GM21576 (cell line): ENCODE measurements around the gene METRN.
"Not testable (repeated sequence)": the region's sequence is repeated elsewhere in the genome, so short reads cannot be mapped to it uniquely, and the experiment has no call there.

Source experiments
- ATAC-seq: cut with Tn5 transposase; IDR thresholded peaks from one replicate; pipeline ENCODE4 v1.9.1; 2021; ENCODE audit warnings: mild to moderate bottlenecking, moderate library complexity; ENCODE audit not compliant: unreplicated experiment

Gene METRN

DNA sequence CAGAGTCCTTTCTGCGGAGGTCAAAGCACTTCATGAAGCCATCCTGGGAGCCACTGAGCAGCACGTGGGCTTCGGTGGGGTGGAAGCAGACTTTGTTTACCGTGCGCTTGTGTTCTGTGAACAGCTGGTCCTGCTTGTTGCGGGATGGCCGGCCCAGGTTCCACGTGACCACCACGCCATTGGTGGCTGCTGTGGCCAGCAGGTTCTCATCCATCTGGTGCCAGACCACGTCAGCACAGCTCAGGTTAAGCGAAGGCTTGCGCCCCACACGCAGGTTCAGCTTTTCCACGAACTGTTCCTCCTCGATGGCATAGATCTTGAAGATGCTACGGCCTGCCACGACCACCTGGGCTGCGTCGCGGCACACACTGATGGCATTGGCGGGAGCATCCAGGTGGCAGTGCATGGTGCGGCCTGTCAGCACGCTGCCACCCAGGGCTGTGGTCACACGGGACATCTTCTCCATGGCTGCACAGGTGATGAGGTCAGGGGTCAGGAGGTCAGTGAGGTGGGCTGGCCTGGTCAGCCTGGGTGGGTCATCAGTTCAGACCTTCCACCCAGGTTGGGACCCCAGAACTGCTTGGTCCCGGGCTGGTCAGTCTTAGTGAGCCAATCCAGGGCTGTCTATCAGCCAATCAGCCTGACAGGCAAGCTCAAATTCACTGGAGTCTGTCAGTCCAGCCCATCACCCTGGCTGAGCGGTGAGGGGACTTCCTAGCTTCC is 25.6 kb upstream of the METRN start:
- no peak for ATAC-seq

DNA sequence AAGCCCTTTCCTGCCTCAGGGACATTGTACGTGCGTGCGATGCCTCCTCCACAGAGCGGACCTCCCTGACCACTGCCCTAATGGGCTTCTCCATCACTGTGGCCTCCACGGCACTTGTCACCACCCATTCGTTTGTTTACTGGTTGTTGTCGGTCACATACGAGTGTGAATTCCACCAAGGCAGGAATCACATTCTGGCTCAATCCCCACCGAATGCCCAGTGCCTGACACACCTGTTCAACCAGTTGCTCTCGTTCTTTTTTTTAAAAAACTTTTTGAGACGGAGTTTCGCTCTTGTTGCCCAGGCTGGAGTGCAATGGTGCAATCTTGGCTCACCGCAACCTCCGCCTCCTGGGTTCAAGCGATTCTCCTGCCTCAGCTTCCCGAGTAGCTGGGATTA is 23.7 kb upstream of the METRN start:
- not testable (repeated sequence) for ATAC-seq

DNA sequence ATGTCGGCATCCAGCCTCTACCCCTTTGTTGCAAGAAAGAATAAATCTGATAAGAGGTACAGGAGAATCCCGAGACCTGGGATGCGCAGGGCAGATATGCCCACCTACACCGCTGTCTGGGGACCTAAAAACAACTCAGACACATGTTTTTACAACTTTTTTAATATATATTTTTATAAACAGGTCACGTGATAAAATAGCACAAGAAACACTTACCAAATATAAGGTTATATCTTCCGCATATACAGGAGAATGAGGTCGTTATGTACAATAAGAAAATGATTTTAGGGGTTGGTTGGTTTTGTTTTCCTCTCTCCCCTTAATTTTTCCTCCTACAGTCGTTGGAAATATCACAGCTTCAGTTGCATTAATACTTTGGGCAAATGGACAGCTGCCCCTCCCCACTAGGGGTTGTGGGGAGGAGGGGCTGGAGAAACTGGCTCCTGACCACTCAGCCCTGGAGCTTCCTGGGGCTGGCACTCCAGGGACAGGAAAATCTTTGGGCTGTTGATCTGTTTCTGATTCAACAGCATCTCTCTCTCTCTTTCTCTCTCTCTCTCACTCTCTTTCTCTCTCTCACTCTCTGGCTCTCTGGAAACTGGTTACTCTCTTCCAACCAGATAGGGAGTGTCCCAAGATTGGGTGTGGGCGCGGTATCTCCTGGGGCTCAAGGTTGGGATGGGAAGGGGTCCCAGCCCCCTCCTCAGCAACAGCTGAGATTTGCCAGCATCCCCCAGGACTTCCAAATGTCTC is 22.4 kb upstream of the METRN start:
- ATAC-seq = no peak

DNA sequence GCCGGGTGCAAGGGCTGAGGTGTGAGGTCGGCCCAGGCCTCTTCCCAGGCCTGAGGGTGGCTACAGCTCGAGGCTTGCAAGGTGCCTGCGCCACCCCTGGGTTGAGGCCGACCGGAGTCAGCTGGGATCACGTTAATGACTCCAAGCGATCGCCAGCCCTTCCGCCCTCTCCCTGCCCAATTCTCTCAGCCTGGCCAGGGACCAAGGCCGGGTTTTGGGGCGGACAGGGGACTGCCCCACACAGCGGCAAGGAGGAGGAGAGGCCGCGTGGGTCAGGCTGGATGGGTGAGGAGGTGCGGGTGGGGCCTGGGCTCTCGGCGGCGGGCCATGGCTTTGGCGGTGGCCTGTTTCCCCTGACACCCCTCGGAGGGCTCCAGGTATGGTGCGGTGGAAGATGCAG is 21.6 kb upstream of the METRN start:
- no peak for ATAC-seq

DNA sequence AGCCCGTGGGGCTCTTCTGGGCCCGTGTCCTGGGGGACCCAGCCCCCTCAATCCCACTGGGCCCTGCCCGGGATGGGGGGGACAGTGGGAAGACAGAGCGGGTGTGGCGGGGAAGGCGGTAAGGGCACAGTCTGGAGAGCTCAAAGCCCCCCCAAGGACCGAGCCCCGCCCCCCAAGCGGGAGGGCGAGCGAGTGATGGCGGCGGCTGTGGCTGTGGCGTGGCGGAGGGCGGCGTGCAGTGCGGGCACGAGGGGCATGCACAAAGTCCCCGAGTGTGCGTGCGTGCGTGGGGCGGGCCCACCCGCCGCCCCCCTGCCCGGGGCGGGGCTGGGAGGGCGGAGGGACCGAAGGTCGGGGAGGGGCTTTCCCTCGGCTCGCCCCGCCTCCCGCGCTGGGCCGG is 21.2 kb upstream of the METRN start:
- no peak for ATAC-seq

DNA sequence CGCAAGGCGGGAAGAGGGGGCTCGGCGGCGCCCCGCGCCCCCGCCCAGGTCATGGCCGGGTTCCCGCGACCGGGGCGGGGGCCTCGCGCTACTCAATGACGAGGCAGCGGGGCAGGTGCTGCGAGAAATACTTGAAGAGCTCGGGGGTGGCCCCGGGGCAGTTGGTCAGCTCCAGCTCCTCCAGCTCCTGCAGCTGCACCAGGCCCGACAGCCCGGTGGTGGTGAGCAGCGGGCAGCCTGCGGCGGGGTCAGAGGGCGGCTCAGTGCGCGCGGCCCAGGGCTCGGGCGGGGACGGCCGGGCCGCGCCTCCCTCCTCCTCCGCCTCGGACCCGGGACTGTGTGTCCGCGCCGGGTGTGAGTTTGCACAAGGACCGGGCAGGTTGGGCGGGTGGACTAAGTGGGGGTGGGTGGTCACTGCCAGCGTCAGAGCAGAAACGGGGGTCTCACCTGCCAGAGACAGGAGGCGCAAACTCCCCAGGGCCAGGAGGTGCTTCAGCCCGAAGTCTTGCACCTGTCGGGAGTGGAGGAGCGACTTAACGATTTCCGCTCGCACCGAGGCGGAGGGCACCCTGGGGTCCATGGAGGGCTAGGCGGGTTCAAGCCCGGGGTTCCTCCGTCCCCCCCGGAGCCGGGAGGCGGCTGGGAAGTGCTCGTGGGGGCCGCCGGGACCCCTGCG is 20.6 kb upstream of the METRN start:
- ATAC-seq = no peak

DNA sequence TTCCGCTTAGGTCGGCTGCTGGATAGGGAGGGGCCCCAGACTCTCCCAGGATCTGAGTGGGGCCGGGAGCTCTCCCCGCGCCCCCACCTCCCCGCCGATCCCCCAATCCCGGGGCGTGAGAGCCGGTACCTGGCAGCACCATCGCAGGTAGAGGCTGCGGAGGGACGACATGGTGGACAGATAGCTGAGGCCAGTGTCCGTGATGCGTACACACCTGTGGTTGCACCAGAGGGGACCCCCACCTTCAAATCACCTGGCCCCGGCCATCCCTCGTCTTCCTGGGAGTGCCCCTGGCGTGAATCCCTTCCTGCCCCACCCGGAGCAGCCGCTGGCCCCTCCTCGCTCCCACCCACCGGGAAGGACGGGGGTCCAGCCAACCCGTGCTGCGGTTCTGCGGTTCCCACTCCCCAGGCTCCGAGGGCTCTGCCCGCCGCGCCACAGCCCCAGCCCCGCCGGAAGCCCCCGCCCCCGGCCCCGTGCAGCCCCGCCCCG is 20.0 kb upstream of the METRN start:
- no peak for ATAC-seq

DNA sequence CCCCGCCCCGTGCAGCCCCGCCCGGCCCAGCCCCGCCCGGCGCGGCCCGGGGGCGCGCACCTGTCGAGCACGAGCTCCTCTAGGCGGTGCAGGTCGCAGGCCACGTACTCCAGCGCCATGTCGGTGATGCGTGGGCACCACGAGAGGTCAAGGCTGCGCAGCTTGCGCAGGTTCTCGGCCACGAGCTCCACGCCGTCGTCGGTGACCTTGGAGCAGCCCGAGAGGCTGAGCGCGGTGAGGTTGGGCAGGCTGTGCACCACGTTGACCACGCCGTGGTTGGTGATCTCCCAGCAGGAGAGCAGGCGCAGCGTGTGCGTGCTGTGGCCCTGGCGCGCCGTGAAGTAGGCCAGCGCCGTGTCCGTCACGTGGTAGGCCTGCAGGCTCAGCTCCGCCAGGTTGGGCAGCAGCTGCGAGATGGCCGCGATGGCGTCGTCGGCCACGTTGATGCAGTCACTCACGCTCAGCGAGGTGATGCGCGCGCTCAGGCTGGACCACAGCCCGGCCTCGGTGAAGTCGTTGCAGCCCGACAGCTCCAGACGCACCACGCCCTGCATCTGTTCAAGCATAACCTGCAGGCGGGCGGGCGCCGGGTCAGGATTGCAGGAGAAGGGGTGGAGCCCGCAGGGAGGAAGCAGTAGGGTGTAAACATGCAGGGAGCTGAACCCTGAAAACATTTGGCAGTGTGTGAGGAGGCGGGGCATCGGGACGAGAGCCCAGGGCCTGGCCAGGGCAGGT is 19.4 kb upstream of the METRN start:
- ATAC-seq = no peak

DNA sequence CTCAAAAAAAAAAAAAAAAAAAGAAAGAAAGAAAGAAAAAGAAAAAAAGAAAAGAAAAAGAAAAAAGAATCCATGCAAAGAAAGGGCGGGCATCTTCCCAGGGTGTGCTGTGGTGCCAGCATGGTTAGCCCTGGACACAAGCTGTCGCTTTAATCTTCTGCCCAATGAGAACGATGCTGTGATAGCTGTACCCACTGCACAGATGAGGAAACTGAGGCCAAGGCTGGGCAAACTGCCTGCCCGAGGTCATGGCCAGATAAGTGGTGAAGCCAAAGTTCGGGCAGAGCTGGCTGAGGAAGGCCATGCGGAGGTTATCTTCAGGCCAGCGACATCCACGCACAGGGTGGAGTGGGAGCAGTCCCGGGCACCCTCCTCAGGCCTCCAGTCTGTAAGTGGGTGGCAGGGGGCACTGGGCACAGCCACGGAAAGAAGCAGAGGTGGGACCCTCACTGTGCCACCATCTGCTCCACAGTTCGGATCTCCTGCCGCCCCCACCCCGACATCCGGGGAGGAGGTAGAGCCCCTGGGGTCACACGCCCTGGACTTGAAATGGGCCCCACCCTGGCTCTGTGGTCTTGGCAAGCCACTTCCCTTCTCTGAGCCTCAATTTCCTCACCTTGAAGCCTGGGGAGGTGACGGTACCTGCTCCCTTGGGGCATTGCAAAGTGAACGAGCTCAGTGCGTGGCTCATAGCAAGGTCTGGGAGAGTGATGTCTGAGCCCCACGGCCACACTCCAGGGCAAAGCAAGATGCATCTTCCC is 15.8 kb upstream of the METRN start:
- no peak for ATAC-seq

DNA sequence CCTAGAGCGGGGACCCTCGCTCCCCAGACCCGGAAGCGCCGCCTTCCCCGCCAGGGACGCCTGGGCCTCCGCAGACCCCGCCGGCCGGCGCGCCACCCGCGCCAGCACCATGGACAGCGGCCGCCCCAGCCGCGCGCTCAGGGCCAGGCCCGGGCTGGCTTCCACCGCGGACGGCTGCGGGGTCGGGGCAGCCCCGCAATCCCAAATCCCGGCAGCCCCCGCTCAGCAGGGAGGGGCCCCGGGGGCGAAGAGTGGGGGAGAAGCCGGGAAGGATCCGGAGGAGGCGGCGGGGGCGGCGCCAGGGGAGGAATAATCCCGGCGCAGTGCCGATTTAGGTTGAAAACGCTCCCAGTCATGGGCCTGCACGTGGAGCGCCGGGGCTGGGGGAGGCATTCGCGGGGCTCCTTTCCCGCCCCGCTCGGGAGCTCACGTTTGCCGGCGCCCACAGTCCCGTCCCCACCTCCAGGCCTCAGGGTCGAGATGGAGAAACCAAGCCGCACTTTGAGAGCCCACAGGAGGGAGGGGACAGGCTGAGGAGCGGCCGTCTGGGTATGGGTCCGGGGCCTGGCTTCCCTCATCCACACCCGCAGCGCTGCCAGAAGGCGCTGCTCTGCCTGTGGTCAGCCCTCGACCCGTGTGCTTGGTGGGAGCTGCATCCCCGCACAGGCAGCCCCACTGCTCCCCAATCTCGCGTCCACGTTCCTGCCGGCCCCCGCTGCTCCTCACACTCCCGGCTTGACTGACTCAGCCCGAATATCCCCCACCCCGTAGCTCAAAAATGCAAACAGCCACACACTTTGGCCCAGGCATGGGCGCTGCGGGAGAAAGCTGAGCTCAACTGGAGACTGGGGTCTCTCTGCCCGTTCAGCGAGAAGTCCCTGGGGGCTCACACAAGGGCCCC is 14.0 kb upstream of the METRN start:
- no peak for ATAC-seq

DNA sequence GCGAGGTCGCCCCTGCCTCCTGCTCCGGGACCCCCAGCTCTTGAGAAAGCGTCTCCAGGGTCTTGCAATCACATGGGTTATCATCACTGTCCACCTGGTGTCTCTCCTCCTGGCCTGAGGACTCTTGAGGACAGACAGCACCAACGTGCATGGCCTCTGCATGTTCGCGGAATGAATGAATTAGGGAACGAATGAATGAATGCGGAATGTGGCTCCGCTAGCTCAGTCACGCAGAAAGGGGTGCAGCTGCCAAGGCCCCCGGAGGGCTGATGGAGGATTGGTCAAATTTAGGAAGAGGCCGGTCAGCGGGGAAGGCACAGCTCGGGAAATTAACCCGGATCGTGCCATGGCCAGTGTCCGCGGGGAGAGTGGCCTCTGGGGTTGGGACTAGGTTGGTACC is 12.6 kb upstream of the METRN start:
- no peak for ATAC-seq

DNA sequence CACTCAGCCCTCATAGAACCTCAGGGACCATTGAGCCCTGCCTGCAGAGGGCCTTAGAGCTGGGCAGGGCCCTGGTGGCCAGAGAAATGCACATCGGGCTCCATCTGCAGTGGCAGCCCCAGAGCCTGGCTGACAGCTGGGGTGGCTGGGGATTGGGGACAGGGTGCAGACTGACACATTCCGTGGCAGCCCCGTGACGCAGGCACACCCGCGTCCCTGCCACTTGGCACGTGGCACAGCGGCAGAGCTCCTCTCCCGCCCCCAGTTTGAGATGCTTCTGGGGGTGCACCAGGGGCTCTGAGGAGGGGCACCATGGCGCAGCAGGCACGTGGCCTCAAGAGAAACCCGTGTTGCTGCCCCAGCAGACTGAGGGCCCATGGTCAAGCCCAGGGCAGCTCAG is 11.5 kb upstream of the METRN start:
- ATAC-seq = no peak

DNA sequence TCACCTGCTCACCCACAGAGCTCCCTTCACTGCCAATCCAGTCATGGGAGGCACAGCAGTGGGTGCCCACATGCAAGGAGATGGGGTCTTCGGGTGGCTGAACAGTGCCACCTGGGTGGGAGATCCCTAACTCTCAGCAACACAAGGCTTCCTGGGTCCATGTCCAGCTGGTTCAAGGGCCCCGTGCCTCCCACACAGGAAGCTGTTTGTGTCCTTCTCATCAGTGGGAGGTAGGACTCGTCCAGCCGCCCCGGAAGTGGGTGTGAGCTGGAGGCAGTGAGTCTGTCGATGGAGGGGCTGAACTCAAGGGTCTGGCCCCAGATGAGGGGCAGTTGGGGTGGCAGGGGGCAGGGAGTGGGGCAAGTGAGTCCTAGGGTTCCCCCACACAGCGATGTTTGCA is 10.9 kb upstream of the METRN start:
- no peak for ATAC-seq

DNA sequence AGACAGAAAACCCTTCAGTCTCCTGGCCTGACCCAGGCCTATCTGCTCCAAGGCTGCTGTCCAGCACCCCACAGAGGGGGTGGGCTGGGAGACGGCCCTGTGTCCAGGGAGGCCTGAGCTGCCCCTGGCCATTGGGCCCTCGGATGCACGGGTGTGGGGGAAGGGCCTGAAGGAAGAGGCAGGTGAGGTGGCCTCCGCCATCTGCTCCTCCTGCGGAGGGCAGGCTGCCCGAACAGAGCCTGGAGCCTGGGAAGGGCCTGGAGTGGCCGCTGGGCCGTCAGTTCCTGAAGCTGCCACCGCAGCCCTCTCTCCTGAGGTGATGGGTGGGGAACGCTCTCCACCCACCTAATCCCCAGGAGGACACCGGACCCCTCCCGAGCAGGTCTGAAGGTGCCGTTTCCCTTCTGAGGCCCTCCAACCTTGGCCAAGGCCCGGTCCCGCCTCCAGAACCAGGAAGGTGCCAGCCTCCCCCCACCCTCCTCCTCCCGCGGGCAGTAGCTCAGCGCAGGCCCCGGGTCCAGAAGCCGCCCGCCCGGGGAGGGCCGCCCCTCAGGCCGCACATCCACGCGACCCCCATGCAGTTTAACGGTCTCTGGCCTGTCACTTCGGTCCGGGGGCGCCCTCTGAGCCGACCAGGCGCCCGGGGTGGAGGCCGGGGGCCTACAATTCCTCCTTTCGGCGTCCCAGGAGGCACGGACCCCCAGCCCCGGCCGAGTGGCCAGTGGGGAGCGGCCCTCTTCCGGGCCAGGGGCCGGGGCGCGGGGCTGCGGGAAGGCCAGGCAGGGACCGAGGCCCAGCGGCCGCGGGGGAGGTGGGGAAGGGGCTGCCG is 10.2 kb upstream of the METRN start:
- ATAC-seq = no peak

DNA sequence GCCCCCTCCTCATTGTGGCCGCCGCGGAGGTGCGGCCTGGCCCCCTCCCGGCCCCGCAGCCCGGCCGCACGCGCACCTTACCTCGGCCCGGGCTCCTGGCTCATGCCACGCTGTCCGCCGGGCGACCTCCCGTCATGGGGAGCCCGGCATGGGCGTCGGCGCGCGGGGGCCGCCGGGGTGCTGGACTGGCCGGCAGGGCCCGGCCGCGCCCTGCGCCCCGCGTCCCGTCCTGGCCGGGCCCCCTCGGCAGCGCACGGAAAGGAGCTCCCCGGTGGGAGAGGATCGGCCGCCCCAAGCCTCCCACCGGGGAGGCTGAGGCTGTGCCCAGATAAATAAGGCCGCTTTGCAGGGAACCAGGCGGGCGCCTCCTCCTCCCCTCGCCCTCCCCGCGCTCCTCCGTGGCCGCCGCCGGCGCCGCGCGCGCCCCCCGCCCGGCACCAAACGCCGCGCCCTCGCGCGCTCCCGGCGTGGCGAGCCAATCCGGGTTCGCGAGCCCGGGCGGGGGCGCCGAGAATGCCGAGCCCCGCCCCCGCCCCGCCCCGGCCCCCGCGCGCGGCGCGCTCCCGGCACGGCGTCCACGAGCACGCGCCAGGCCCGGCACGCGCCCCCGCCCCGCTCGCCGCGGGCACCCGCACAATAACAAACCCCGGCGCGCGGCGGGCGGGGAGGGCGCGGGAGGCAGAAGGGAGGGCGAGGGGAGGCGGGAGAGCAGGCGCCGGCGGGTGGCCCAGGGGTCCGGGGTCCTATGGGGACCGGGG is 9.3 kb upstream of the METRN start, which contains the start of gene FBXL16:
Gene FBXL16, minus strand, starts transcription at position 371 of the 758 bp plus-strand sequence. CDS start 8,396 bp downstream, outside the sequence.
- no peak for ATAC-seq

DNA sequence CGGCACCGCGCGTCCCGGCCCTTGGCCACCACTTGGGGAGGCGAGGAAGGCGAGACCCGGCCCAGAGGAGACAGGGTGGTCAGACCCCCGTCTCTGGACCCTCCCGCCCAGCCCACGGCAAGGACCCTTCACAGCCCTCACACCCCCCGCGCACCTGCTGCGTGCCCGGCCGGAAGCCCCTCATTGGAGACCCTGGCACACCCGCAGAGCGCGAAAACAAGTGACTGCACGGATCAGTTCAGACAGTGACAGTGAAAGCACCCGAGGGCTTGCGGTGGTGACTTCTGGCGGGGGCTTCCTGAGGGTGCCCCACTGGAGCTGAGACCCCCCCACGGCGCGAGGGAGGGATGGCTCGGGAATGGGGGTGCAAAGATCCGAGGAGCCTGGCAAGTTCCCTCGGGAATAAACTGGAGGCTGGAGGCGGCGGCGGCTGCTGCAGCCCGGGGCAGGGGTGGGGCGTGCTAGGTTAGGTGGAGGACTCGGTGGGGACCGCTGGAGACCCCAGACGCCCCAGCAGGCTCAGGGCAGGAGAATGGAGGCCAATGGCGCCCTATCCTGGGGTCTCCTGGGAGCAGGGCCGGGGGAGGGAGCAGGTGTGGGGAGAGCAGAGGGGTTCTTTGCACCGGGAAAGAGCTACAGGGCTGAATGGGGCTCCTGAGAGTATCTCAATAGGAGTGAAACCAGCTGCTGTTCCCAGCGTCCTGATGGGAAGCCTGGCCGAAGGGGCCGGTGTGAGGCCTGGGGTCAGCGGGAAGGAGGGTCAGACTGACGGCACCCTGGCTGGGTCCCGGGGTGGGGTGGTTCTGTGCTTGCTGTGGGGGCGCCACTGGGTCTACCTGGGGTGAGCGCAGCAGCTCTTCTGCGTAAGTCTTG is 8.5 kb upstream of the METRN start:
- ATAC-seq = no peak

DNA sequence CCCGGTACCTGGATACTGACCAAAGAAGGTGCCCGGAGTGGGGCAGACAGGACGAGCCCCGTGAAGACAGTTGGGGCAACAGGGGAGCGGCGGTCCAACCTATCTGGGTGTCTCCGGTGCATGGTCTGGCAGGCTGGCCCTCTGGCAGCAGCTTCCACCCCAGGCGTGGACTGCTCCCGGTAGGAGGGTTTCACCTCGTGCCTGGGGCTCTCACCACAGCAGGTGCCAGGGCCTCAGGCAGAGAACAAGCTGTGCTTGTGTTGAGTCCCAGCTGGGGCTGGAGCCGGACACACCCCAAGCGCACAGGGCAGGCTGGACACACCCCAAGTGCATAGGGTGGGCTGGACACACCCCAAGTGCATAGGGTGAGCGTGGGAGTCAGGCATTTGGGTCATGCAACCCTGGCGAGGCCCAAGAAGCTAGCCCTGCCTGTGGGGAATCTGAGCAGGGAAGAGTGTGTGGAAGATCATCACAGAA is 7.8 kb upstream of the METRN start:
- ATAC-seq = no peak
